SIG-M5 treated with dmso at 0.1 percent for 504 hours (cell line): ENCODE measurements around the gene ABLIM2.

Experiments
- DNase-seq: peaks from one replicate; lab custom pipeline; 2025; ENCODE audit not compliant: unreplicated experiment; lab: John Stamatoyannopoulos, UW

Gene ABLIM2

DNA sequence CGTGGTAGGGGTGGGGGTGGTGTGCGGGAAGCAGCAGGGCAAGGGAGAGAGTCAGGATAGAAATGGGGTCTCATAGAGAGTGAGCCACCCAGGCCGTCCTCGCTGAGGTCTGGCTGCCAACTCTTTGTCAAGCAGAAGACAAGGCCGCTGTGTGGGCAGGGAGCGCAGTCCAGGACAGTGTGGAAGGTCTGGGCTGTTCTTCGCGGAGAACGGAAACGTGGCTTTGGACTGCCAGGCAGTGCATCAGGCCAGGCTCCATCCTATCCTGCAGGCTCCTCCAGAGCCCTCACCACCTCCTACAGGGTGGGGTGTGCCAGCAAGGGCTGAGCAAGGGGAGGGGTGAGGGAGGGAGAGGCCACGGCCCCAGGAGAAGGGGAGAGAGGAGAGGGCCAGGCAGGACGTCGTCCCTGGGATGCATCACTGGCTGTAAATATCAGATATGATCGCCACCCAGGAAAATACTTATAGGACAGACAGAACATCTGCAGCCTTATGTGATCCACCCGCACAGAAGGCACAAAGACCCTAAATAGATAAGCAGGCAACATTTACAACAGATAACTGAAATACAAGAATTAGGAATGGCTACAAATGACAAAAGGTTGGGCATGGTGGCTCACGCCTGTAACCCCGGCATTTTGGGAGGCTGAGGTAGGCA, 85.3 kb downstream of the ABLIM2 start:
- no peak for DNase-seq

DNA sequence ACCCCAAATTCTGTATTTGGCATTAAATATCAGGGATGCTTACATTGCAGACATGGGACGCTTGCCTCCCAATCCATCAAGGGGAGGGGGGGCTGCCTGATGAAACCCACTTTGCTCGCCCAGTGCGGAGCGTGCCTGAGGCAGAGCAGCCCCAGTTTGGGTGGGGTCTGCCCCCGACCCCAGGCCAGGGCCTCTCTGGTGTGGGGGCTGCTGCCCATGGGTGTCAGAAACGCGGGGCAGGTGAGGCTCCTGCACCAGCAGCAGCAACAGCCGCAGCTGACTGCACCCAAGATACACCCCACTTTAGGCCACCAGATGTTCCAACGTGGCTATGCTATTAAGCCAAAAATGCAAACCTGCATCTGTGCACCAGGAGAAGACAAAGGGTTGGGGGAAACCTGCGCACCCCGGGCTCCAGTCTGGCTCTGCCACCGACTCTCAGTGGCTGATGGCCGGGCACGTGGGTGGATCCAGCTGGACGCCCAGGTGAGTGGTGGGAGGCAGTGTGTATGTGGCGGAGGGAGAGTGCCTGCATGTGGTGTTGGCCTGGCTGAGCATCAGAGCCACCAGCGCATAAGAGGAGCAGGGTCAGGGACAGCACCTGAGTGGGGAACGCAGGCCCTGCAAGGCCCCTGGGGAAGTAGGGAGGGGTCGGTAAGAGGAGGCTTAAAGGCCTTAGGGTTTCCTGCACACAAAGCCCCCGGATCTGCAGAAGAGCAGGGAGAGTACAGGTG, 86.2 kb downstream of the ABLIM2 start:
- DNase-seq: no peak

DNA sequence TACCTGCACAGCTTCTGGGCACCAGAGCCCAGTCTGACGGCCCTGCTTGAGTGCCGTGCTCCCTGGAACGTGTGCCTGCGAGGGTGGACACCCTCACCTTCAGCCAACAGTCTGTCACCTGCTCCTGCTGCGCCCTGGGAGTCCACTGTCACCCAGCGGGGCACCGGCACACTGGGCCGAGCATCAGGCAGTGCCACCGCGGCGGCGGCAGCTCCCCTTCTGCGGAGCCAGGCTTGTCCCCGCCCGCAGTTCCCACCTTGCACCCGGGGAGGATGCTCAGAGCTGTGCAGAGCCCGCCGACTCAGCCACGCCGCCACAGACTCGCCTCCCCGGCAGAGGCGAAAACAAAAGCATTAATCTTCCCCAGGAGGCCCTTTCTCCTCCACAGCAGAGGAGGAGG, 86.8 kb downstream of the ABLIM2 start:
- no peak for DNase-seq

DNA sequence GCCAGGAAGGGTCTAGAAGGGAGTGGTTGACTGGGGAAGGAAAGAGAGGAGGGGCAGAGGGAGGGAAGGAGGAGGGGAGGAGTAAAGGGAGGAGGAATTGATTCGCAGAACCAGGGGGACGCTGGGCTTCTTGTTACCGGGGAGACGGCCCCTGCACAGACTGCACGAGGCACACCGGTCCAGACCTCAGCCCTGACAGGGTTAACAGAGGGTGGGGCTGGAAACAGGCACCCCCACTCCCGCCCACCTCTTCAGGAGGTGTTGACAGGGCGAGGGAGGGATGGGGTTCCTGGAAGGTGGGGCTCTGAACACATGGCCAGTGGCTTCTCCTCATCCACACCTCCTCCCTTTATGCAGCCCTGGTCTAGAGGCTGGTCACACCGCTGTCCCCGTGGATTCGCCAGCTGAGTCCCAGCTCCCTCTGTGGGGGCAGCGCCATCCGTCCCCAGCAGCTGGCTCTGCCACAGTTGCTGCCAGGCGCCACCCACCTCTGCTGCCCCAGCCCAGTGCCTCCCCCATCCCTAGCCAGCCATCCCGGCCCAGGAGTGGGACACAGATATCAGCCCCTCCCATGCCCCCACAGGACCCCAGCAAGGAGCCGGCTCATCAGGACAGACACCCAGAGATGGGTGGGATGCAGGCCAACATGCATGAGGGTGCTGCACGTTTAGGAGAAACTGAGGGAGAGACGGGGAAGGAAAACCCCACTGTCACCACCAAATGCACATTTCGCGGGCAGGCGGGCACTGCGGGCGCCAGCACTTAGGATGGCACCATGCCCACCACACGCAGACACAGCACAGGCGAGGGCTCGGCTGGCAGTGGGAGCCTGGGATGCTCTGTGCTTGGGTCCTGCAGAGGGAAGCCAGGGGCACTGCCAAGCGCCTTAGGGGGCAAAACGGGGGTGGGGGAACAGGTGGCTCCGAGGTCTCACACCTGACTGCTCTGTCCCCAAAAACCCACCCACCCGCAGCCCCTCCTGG, 87.6 kb downstream of the ABLIM2 start:
- DNase-seq: no peak

DNA sequence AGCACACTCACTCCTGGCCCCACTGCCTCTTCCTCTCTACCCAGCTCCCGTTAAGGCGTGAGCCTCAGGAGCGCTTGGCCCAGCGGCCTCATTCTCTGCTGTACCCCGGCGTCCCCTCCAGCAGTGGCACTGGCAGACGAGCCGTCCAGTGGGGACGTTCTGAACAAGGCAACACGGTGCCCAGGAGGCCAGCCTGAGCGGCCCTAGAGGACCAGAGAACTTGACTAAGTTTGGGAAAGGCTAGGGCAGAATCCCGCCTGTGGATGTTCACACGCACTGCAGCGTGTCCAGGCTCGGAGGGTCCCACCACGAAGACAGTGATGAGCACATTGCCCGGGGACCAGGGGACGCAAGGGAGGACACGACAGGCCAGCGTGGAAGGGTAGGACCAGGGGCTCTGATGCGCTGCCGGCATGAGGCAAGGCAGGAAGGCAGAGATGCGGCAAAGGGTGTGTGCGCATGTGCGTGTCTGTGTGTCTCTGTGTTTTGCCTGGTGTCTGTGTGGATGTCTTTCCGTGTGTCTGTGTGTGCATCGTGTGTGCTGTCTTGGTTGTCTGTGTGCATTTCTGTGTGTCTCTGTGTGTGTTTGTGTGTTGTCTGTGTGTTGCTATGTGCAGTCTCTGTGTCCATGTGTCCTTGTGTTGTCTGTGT, 89.4 kb downstream of the ABLIM2 start:
- no peak for DNase-seq

DNA sequence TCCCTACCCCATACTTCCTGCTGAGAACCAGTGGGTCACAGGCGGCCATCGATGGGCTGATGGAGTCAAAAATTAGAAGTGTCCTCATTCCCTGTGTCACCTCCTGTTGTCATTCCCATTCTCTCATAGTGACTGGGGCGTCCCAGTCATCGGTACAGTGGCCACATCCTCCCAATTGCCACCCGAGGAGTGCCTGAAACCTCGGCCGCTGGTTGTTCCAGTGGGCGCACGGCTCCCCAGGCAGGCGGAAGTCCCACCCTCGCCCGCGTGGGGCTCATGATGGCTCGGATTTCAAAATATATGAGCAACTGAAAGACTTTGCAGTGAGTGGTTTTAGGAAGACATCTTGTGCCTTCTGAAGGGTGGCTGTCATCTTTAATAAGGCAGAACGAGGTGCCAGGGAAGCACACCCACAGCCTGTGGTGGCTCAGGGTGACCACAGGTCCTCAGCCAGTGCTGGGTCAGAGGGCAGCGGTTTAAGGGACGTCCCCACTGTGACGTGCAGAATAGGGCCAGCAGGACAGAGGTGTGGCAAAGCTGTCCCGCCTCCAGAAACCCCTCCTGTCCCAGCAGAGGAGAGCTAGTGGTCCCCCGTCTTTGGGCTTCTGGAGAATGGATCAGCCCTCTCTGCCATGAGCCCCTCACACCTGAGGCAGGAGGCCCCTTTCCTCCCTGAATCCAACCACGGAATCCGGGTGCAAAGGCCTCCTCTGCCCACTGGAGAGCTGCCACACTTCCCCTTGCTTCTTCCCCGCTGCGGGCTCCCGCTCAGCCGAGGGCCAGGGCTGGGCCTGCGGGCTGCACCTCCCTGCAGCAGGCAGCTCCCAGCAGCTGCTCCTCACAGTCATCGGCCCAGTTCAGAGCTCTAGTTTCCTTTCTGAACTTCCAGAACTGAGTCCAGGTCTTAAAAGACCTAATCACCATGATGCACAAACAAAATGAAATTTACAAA, 90.4 kb downstream of the ABLIM2 start:
- DNase-seq: no peak

DNA sequence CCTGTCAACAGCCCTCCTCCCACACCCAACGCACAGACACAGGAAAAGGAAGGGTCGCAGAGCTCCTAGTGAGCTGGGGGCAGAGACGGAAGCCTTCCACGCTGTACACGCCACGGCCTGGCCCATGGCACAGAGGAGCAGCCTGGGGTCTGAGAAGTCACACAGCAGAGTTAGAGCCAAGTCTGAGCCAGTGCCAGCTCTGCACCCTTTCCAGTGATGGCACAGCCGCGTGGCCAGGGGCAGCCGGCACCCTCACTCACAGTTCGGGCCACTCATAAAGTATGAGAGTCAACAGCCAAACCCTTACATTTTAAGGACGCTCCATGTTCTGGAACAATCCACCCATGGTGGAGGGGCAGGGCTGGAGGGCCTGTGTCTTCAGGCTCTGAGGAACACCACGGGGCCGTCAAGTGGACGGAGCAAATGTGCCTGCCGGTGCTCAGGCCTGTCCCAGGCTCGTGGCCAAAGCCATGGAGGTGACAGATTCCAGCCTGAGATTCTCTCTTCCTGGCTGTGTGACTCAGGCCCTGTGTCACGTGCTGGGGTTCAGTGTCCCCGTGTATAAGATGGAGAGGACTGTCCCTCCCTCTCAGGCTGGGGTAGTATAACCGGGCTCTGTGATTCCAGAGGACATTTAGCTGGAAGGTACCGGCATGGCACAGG, 91.2 kb downstream of the ABLIM2 start:
- DNase-seq: no peak

DNA sequence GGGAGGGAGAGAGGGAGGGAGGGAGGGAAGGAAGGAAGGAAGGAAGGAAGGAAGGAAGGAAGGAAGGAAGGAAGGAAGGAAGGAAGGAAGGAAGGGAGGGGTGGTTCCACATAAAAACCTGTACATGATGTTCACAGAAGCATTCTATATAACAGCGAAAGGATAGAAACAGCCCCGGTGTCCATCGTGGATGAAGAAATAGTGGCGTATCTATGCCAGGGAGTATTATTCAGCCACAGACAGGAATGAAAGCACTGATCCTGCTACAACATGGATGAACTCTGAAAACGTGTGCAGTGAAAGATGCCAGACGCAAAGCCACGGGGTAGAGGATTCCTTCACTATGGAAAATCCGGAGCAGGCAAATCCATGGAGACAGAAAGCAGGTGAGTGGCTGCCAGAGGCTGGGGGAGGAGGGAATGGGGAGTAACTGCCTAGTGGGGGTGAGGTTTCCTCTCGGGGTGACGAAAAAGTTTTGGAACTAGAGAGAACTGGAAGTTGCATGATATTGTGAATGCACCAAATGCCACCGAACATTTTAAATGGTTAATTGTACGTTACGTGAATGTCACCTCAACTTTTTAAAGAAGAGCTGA, 92.2 kb downstream of the ABLIM2 start:
- DNase-seq: no peak

DNA sequence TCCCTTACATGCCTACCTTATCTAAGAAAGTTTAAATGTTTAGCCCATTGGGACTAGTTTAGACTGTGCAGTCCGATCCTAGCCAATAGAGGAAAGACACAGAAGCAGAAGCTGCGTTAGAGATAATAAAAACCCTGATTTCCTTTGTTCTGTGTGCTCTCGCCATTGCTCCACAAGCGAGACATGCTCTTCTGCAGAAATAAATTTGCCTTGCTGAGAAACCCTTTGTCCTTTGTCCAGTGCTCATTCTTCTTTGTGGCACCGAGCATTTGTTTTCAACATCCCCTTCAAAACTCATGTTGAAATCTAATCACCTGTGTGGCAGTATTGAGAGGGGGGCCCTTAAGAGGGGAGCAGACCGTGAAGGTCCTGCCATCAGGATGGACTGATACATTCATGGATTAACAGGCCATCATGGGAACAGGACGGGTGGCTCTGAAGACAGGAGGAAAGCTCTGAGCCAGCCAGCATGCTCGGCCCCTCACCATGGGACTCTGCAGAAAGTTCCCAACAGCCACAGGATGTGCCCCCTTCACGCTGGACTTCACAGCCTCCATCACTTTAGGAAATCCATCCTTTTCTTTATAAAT, 94.5 kb downstream of the ABLIM2 start:
- DNase-seq: no peak

DNA sequence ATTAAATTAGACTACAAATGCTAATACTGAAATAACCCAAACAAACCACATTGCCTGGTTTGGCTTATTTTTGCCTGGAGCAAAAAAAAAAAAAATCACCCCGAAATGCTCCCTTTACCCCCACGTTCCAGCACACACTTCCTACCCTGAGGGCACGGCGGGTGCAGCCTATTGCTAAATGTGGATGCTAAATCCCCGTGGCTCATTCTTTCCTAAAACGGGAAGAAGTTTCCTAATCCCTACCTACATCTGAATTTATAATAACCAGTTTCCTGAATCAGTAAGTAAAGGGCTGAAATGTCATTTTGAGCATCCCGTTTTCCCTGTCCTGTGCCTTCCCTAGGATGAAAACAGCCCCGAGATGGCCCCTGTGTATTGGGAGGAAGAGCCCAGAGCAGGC, 97.0 kb downstream of the ABLIM2 start:
- DNase-seq: no peak

DNA sequence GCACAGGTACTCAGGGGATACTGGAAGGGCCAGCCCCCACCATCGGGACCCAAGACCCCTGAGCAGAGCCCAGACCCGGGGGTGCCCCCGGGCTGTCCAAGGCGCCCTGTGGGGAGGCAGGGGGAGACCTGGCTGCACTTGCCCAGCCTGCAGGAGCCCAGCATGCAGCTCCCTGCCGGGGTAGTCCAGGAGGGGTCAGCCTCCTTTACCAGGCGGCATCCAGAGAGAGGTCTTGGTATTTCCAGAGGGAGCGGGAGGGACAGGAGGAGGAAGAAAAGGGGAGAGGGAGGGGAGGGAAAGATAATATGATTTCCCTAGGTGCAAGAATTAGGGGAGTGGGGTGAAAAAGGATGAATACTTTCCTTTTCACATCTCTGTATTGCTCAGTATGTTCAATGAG, 97.5 kb downstream of the ABLIM2 start:
- no peak for DNase-seq

DNA sequence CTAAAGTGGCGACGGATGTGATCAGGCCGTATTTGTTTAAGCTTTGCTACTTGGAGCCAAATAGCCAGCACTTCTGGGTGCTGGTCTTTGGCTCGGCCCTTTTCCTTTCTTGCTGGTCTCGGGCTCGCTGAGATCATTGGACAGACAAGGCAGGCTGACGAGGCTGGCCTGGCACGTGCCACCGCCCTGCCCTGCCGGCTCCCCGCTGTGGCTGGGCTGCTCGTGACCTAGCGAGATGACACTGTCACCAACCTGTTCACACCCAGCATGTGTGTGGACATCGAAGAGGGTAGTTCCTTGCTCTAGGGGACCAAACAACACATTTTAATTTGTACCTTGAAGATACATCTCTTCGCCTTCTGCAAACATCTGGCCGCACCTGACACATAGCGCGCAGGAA, 98.0 kb downstream of the ABLIM2 start:
- DNase-seq: no peak

DNA sequence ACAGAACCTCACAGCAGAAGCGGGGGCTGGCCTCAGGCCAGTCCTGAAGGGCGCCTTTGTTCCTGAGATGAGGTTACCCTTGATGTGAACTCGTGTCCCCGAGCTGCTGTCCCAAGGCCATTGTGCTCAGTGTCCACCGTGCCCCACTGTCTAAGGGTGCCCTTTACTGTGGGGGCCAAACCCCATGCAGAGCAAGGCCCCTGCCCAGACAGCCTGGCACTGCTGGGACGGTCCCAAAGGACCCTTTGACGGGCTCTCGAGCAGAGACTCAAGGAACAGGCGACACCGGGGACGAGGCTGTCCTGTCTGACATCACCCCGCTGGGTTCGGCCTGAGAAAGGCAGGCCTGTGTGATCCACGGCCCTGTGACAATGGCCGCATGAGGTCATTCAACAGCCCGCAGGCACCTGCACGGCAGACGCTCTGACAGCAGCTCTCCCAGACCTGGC, 100.6 kb downstream of the ABLIM2 start:
- no peak for DNase-seq

DNA sequence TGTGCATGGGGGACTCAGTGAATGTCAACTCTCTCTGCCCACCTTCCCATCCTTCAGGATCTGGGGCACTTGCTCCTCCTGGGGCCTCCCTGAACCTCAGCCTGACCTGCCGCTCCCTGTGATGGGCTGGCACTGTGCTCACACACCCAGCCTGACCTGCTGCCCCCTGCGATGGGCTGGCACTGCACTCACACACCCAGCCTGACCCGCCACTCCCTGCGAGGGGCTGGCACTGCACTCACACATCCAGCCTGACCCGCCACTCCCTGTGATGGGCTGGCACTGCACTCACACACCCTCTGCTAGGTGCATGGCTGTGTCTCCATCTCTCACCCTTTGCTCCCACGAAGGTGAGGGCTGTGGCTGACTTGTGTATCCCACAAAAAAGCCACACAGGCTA, 103.4 kb downstream of the ABLIM2 start:
- no peak for DNase-seq

DNA sequence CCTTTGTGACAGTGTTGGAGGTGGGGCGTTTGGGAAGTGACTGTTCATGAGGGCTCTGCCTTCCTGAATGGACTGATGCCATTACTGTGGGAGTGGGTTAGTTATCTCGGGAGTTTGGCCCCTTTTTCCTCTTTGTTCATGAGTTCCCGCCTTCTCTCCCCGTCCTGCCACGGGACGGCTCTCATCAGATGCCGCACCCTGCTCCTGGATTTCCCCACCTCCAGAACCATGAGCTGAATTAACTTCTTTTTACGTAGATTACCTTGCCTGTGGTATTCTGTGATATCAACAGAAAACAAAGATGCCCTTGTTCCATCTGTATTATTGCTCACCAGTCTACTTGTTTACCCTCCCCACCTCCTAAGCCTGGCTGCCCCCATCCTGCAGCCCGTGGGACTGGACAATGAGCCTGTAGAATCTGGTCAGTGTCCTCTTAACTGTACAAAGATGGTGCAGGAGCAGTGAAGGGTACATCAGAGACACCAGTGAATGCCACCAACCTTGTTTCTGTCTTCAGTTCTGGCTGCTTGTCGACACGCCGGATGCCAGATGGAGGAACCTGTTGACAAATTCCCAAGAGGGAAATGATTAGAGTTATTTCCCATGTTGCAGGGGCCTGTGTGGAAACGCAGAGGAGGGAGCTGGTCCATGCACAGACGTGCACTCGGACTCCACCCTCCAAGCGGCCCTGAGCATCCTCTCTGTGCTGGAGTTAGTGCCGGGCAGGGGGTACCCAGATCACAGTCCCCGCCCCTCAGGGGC, 104.7 kb downstream of the ABLIM2 start:
- DNase-seq: no peak

DNA sequence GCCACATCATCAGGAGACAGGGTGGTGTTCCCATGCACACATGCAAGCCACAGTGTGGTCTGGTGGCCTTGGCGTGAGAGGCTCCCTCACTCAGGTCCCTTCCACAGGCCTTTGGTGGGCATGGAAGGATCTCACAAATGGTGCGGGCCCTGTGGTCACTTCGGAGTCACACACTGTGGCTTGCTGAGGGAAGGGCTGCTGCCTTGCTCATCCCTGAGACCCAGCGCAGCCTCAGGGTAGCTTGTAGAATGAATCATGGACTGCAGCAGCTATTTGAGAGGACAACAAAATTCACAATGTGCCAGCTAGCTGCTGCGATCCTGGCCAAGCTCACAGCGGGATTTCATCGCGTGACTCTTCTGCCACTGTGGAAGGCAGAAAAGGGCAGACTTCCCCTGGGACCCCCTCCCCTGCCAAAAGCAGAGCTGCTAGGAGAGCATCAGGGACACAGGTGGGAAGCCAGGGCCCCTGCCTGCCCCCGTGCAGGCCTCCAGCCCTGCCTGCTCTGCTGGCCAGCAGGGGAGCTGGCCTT, 106.4 kb downstream of the ABLIM2 start:
- DNase-seq: no peak

DNA sequence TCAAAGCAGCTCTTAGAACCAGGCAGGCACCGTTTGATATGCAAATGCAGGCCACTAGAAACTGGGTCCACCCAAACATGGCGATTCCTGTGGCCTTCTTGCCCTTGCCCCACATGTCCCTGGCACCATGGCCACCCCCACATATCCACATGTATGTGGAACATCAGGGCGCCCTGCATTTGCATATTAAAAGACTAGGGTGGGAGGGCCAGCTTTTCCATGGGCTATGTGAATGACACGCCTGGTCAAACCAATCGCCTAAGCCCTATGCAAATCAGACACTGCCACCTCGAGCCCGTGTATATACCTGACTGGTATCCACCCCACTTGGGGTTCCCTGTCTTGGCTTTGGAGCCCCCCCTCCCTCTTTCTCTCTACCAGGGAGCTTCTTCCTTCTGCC, 107.0 kb downstream of the ABLIM2 start:
- DNase-seq: no peak
